GM23338 (cell line): ENCODE data around the gene VSTM2B.

Source experiments
- CREB1 ChIP-seq: fragments of 250-450 bp; sonication (Bioruptor Pico); IDR thresholded peaks from 2 replicates; pipeline ENCODE4 v1.5.0; 2020; ENCODE audit warnings: low read depth, mild to moderate bottlenecking, moderate library complexity
- EZH2 ChIP-seq: fragments of 200-600 bp; sonication (generic); IDR thresholded peaks from one replicate; pipeline ENCODE4 v1.8.0; 2017; ENCODE audit warnings: antibody characterized with exemption, mild to moderate bottlenecking, low read depth; ENCODE audit not compliant: unreplicated experiment
- EZH2phosphoT487 ChIP-seq: fragments of 200-600 bp; sonication (generic); IDR thresholded peaks from one replicate; pipeline ENCODE4 v1.8.1; 2018; ENCODE audit warnings: antibody characterized with exemption; ENCODE audit not compliant: unreplicated experiment
- NANOG ChIP-seq: IDR thresholded peaks from 2 replicates; pipeline ENCODE4 v1.6.1; 2016; ENCODE audit warnings: antibody characterized with exemption, borderline replicate concordance
- POLR2AphosphoS5 ChIP-seq: IDR thresholded peaks from 2 replicates; pipeline ENCODE4 v1.6.1; 2016; ENCODE audit warnings: antibody characterized with exemption, low read depth
- ZNF114 ChIP-seq: fragments of 250-450 bp; sonication (Bioruptor Pico); IDR thresholded peaks from 2 replicates; pipeline ENCODE4 v1.5.0; 2020; ENCODE audit warnings: mild to moderate bottlenecking, moderate library complexity
- ZNF331 ChIP-seq: fragments of 250-450 bp; sonication (Bioruptor Pico); IDR thresholded peaks from 2 replicates; pipeline ENCODE4 v1.5.0; 2020; ENCODE audit warnings: low read depth, mild to moderate bottlenecking, moderate library complexity
- TF ChIP-seq, protein P1 (sequence below), 2 experiments: fragments of 200-600 bp in 1 of 2; sonication (generic) in 1 of 2; conservative IDR thresholded peaks; 2 replicates each; pipeline versions ENCODE4 v1.5.1 to v1.6.1; 2016 to 2017; ENCODE audit warnings: antibody characterized with exemption in 2 of 2, low read depth in 2 of 2, mild to moderate bottlenecking in 2 of 2, moderate library complexity in 1 of 2
- TF ChIP-seq, protein P2 (sequence below): IDR thresholded peaks from one replicate; pipeline ENCODE4 v1.6.1; 2018; ENCODE audit warnings: antibody characterized with exemption; ENCODE audit not compliant: unreplicated experiment

DNA sequence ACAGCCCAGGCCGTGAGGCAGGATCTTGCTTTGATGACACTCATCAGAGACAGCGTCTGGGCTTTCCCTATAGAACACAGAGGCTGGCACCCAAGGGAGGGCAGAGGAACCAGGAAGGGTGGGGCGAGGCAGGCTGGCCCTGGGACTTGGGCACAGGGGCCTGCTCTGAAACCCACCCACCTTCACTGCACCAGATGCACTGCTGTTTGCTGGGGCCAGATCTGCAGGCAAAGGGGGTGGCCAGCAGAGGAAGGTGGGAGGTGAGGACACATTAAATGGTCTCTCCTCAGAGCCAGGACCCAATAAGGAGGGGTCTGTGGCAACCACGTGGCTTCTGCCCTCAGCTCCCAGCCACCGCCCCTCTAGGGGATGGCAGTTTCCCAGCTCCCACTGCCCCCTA lies 6.6 kb upstream of the VSTM2B start:
- TF ChIP-seq, protein P1, sequence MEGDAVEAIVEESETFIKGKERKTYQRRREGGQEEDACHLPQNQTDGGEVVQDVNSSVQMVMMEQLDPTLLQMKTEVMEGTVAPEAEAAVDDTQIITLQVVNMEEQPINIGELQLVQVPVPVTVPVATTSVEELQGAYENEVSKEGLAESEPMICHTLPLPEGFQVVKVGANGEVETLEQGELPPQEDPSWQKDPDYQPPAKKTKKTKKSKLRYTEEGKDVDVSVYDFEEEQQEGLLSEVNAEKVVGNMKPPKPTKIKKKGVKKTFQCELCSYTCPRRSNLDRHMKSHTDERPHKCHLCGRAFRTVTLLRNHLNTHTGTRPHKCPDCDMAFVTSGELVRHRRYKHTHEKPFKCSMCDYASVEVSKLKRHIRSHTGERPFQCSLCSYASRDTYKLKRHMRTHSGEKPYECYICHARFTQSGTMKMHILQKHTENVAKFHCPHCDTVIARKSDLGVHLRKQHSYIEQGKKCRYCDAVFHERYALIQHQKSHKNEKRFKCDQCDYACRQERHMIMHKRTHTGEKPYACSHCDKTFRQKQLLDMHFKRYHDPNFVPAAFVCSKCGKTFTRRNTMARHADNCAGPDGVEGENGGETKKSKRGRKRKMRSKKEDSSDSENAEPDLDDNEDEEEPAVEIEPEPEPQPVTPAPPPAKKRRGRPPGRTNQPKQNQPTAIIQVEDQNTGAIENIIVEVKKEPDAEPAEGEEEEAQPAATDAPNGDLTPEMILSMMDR (conservative IDR thresholded peaks at IDR 0.05; ENCODE audit: low read depth in 2 of 2), result no peak
- no peak for TF ChIP-seq EZH2phosphoT487
- no peak for TF ChIP-seq POLR2AphosphoS5
- TF ChIP-seq, protein P2, sequence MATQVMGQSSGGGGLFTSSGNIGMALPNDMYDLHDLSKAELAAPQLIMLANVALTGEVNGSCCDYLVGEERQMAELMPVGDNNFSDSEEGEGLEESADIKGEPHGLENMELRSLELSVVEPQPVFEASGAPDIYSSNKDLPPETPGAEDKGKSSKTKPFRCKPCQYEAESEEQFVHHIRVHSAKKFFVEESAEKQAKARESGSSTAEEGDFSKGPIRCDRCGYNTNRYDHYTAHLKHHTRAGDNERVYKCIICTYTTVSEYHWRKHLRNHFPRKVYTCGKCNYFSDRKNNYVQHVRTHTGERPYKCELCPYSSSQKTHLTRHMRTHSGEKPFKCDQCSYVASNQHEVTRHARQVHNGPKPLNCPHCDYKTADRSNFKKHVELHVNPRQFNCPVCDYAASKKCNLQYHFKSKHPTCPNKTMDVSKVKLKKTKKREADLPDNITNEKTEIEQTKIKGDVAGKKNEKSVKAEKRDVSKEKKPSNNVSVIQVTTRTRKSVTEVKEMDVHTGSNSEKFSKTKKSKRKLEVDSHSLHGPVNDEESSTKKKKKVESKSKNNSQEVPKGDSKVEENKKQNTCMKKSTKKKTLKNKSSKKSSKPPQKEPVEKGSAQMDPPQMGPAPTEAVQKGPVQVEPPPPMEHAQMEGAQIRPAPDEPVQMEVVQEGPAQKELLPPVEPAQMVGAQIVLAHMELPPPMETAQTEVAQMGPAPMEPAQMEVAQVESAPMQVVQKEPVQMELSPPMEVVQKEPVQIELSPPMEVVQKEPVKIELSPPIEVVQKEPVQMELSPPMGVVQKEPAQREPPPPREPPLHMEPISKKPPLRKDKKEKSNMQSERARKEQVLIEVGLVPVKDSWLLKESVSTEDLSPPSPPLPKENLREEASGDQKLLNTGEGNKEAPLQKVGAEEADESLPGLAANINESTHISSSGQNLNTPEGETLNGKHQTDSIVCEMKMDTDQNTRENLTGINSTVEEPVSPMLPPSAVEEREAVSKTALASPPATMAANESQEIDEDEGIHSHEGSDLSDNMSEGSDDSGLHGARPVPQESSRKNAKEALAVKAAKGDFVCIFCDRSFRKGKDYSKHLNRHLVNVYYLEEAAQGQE, result no peak
- TF ChIP-seq CREB1 (CRISPR knock-in tag), result no peak
- TF ChIP-seq EZH2, result no peak
- TF ChIP-seq ZNF114, result no peak
- TF ChIP-seq NANOG, result no peak
- no peak for TF ChIP-seq ZNF331 (CRISPR knock-in tag)
